Glomerular visceral epithelial cell (primary cell): ENCODE measurements around the gene GOLIM4.
A peak's percentile ranks its signal among the peaks of the same experiment; 100 is the strongest.
"Not testable (repeated sequence)": the region's sequence is repeated elsewhere in the genome, so short reads cannot be mapped to it uniquely, and the experiment has no call there.

ENCODE experiments used
- DNase-seq: peaks from one replicate; pipeline ENCODE4 v3.0.0-alpha.2; 2016; ENCODE audit errors: extremely low spot score

GOLIM4 gene

DNA sequence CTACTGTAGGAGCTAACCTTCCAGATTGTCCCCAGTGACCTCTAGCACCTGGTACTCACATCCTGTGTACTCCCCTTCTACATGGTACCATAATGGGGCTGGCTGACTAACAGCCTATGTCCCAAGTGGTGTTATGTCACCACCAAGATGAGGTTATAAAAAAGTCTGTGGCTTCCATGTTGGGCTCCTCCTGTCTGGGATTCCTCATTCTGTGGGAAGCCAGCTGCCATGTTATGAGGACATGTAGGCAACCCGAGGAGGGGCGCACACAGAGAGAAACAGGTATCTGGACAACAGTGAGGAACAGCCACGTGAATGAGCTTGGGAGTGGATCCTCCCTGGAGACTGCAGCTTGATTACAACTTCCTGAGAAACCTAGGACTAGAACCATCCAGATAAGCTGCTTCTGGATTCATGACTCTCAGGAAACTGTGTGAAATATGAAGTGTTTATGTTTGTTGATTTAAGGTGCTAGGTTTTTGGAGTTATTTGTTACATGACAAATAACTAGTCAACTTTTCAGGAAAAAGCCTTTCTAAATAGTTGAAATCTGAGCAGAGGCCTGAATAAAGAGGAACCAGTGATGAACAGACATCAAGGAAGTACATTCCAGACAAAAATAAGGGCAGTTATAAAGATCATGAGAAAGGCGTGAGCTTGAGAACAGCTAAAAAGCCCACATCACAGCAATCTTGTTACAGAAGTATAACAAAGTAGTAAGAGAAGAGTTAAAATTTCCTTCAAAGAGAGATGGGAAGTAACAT lies 21.7 kb downstream of the GOLIM4 start:
- DNase-seq = no peak

DNA sequence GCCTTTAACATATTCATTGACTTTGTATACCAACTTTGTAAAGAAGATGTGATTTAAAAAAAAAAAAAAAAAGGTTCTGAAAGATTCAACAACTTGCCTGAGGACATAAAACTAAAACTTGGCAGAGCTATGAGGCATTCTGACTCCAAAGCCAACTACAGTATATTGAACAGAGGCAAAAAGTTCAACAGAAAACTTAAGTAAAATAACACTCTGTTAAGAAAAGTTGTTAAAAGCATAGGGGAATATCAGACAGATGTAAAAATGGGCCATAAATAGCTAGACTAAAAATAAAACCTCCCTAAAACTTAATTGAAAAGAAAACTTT lies 23.4 kb downstream of the GOLIM4 start:
- no peak for DNase-seq

DNA sequence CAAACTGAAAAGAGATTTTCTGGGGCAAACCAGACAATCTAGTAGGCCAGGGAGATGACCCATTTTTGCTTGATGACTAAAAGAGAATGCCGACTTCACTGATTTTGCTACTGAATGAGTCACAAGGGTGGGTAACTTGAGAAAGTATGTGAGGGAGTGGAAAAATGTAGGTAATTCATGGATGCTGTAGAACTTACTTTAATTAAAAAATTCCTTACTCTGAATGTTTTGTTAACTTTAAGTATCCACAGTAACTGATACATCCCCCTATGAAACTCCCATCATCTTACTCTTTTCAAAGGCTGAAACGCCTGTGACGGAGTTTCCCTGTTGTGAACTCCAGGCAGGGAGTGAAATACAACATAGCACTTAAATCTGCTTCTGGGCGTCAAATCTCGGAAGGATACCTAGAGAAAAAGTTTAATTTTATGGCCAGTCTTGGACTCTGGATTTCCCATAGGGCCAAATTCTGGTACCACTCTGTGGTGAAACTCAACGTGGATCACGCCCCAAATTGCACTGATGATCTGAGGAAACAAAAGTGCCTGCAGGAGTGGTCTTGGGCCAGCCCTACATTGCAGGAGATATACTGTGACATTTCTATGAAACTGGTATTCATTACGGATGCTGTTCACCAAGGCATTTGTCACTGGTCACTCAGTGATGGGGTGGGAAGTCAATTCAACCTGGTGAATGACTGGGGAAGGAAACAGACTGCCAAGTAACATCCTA lies 24.0 kb downstream of the GOLIM4 start:
- peak; percentile 63 for DNase-seq

DNA sequence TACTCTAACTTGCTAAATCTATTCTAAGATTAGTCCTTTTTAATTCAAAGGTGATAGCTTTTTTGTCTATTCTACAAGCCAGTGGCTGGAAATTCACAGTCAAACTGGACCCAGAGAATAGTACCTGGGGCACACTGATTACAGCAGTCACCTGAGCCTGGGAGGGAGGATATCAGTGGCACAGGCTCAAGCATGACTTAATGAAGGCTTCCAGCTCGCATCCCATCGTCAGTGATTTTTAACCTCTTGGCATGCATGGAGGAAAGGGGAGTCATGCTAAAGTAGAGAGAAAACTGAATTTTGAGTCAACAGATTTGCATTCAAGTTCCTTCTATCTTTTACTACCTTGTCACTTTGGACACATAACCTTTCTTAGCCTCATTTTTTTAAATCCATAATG lies 24.8 kb downstream of the GOLIM4 start:
- no peak for DNase-seq

DNA sequence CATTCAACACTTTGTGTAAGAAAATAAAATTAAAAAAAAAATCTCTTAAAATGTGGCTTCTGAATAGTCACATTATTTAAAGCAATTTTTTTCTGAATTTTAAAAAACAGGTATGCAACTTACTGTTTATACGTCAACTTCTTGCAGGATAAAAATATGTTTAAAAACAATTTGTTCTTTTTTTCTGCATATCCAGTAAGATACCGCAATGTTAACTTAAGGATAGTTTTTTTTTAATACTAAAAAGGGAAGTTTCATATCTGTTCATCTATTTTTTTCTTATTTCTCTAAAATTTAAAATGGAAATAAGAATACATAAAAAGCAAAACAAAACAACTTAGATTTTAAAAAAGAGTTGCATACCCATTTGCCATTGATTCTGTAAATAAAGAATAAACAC lies 27.4 kb downstream of the GOLIM4 start:
- no peak for DNase-seq

DNA sequence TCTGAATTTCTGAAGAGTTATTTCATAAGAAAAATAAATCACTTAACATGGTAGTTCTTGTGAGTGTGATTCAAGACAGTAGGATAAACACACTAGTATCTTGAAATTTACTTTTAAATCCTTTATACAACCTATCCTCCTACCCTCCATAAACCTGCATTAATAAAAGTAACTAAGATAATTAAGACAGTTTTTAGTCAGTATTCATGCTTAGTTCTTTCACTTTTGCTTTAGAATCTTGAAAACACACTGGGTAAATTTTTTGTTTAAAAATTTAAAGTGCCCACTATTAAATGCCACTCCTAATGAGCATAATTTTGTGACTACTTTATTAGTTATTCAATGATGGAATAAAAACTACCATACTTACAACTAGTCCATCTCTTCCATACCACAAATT lies 28.8 kb downstream of the GOLIM4 start:
- DNase-seq = no peak

DNA sequence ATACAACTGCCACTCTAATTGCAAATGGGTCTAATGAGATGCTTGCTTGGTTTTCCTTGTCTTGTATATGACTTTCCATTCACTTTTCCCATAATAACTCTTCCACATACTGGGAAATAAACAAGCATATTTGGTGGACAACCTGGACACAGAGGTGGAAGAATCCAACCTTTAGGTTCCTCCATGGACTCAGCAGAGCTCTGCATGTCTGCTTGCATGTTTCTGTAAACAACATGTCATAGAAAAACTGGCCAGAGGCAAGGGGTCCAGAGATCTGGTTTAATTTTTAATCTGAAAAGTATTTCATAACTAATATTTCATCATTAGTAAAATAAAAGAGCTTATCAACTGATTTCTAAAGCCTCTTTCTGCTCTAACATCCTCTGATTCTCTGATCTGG lies 30.2 kb downstream of the GOLIM4 start:
- no peak for DNase-seq

DNA sequence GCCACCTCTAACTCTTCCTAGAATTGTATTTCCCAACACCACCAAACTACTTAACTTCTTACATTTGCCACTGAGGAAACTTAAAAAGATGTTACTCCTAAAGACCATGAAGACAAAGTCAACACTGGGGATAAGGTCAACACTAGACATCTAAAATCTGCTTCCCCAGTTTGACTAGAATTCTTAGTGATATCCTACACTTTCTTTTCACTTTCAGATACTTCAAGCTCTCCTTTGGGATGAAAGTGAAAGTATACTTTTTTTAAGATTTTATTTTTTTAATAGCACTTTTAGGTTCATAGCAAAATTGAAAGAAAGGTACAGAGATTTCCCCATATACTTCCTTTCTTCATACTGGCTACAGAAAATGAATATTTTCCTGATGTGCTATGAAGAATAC lies 32.6 kb downstream of the GOLIM4 start:
- no peak for DNase-seq

DNA sequence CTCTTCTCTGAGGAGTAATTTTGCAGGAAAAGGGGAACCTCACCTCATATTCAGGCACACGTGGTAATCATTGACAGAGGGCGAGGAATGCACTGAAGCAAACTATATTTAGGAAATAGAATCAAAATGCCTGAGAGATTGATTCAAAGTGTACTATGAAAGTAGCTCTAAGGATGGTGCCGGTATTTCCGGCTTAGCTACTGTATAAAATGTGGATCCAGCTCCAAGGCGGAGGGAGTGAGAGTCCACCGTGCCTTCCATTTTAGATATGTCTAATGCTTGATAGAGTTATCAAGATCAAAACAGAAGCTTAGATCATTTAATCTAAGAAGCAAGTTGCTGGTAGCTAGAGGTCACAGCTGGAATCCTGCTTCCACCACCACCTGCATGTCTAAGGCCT lies 33.0 kb downstream of the GOLIM4 start:
- no peak for DNase-seq

DNA sequence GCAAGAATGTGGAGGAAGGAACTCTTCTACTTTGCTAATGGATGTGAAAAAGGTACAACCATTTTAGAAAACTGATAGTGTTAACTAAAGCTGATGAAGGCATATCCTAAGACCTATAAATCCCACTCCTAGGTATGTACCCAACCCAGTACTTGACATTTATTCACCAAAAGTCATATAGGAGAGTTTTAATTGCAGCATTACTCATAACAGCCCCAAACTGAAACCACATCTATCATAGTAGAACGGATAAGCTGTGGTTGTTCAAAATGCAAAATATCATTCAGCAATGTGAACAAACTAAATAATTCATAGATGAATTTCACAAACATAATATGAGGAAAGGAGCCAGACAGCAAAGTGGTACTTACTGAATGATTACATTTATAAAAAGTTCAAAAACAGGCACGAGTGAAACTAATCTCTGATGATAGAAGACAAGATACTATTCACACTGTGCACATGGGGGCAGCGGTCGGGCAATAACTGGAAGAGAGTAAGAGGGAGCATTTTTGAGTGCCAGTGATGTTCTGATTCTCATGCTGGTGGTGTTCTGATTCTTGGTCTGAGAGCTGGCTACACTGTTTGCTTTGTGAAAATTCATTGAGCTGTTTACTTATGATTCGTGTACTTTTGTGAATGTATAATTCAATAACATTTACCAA lies 34.3 kb downstream of the GOLIM4 start:
- DNase-seq = no peak

DNA sequence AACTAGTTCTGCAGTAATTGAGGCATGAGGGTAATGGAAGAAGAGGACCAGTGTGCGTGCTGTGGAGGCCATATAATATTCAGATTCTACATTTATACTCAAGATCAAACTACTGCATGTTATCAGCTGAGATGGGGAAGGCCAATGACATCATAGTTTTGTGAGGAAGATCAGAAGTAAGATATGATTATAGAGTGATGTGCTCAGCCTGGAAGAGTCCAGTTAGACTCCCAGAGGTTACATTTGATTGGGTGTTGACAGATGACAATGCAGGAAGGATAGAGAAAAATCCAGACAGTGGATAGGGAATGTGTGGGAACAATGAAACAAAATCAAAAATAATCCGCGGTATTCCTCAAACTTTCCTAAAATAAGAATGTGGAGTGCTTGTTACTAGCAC lies 35.4 kb downstream of the GOLIM4 start:
- DNase-seq = no peak

DNA sequence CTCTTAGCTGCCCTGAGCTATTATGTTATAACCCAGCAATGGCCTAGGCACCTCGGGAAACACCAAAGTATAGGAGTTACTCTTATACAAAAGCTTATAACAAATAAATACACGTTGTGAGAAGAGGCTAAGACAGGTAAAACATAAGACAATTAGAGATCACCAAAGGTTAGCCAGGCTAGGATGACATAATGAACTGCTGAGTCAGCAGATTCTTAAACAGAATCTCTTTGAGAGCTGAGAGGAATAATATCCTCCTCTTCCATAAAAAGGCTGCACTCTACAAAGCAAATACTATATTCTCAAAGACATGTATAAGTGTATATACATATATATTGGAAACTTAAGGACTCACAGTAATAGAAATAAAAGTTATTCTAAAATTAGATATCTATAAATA lies 37.2 kb downstream of the GOLIM4 start:
- DNase-seq = no peak

DNA sequence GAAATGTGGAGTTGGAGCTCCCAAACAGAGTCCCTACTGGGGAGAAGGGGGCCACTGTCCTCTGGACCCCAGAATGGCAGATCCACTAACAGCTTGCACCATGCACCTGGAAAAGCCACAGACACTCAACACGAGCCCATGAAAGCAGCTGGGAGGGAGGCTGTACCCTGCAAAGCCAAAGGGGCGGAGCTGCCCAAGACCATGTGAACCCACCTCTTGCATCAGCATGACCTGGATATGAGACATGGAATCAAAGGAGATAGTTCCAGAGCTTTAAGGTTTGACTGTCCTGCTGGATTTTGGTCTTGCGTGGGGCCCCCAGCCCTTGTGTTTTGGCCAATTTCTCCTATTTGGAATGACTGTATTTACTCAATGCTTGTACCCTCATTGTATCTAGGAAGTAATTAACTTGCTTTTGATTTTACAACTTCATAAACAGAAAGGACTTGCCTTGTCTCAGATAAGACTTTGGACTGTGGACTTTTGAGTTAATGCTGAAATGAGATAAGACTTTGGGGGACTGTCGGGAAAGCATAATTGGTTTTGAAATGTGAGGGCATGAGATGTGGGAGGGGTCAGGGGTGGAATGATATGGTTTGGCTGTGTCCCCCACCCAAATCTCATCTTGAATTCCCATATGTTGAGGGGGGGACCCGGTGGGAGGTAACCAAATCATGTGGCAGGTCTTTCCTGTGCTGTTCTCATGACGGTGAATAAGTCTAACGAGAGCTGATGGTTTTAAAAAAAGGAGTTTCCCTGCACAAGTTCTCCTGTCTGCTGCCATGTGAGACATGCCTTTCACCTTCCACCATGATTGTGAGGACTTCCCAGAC lies 39.1 kb downstream of the GOLIM4 start:
- not testable (repeated sequence) for DNase-seq

DNA sequence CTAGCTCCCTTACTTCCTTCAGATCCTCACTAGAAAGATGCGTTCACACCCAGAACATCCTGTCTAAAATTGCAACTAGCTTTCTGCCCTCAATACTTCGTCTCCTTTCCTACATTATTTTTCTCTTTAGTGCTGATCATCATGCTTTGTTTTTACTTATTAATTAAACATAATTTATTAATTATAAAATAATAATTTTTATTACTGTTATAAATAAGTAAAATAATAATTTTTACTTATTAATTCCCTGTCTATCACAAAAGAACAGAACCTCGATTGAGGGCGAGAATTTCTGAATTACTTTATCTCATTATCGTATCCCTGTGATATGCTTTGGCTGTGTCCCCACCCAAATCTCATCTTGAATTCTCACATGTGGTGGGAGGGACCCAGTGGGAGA lies 41.3 kb downstream of the GOLIM4 start:
- no peak for DNase-seq

DNA sequence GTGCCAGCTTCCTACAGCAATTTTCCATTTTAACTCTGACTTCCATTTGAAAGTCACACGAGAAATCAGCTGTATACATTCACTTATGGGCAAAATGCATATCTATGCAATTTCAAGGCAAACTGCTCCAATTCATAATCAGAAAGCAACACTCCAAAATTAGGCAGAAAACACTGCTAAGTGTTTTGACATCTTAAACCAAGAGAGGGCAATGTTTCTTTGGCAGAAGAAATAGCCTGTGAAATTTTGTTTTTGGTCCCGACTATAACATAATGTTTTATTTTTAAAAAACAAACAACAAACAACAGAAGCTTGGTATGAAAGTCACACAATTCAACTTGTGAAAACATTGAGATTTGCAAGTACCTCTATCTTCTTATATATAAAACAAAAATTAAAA lies 42.6 kb downstream of the GOLIM4 start:
- DNase-seq = no peak

DNA sequence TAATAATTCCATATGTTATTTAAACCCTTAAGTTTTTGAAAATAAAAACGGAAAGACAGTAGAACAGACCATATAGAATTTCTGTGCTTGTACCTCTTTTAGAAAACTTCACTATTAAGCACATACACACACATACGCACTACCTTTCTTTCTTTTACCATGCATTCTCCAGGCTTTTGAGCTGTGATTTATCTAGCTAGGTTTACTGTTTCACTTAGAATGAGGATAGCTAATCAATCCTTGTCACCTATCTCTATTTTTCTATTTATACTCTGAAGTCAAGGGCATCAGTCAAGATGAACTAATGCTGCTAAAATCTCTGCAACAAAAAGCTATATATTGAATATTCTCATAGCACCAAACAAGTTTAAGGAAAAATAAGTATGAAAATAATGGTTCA lies 43.2 kb downstream of the GOLIM4 start:
- DNase-seq = no peak

DNA sequence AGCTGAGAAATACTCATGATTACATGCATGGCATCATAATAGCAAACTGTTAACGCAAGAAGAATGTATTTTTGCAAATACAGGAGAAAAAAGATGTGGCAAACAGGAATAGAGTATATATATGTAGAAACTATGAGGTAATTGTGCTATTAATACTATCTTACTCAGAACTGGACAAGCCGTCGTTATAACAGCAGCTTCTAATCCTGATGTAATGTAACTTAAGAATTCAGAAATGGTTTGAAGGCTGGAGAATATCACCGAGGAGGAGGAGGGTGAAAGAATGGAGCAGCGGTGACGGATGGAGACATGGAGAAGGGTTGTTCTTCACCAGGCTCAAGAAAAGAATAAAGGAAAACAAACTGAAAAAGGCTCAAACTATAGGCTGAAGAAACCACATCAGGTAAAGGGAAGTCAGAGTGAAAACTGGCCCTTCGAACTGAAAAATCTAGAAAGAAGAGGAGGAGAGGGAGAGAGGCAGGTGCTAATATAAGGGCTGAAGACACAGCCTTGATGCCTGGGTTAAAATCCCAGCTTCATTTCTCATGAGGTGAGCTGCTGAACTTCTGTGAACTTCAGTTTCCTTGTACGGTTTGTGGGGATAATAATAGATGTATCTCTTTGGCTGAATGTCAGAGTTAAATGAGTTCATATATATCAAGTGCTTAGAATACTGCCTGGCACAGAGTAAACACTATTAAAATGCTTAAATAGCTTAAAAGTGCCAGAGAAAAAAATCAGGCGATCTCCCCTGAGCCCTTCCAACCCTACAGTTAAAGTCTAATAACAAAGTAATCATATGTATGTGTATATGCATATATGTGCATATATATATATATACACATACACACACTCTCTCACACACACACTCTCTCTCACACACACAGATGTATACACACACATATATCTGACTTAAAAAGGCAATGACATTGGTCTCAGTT lies 43.9 kb downstream of the GOLIM4 start:
- DNase-seq = no peak

DNA sequence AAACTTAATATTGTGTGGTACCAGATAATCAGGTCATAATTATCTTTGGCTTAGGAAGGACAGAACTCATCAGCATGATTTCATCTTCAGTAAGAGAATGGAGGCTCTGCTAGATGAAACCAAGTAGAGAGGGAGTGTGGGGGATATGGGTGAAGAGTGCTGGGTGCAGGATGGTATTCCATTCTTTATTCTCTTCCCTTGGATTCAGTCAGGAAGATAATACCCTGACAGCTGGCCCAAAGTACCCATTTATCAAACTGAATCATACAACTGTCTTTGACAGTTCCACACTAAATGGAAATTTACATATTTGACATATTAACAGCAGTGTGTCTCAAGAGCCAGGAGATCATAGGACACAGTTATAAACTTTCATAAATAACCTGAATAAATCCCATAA lies 44.7 kb downstream of the GOLIM4 start:
- no peak for DNase-seq

DNA sequence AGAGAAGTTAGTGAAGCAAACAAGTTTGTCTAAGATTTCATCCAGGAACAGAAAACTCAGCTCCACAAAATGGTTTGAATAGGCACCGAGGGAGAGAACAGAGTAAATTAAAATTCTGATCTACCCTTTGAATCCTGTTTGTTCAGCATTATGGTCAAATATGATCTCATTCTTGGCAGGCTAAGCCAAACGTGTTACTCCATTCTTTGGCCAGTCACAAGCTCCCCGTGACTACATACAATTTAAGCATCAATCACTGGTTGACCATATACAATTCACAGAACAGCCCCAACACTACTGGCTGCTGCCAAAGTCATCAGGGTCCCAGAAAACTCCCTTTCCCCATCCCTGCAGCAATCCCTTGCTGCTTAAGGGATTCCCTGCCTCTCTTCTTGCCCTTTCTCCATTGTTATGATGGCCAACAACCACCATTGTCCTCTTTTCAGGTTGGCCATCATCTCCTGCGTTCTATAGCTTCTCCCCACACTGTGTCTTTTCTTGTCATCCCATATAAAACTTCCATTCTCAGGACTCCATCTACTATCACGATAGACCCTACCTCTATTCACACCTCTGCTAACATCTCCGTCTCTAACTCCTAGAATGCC lies 46.3 kb downstream of the GOLIM4 start:
- no peak for DNase-seq

DNA sequence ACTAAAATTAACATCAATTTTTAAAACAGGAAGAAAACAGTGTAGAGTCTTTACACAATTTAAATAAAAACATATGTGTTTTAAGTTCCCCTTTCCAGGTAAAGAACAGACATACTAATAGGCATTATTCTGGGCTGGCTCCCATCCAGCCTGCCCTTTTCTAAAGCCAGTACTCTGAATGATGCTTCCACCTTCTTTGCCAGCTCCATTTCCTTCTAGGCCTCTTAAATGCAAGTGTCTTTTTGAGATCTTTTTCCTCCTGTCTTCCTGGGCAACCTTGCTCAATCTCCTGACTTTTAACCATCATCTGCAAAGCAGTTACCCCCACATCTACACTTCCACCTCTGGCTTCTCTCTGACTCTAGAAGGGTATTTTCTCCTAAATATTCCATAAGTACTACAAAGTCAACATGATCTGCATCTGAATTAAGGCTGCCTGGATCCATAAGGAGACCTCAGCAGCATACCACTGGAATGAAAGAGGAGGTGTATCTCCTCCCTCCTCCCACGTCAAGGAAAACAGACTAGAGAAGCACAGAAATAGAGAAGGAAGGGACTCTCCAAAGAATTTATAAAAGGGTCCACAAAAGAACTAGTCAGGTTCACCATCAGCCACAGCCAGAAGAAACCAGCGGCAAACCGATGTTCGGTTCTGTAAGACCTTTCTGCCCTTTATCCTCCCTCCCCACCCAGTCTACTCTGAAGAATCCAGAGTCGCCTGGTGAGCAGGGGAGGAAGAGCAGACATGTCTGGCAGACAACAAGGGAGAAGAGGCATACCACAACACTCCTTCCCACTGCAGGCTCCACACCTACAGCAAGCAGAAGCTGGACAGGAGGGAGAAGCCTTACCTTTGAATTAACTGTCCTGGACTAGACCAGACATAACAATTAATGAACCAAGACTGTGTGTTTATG lies 47.1 kb downstream of the GOLIM4 start:
- DNase-seq = no peak
